ENCODE results near the gene FLNC.

Gene FLNC

DNA sequence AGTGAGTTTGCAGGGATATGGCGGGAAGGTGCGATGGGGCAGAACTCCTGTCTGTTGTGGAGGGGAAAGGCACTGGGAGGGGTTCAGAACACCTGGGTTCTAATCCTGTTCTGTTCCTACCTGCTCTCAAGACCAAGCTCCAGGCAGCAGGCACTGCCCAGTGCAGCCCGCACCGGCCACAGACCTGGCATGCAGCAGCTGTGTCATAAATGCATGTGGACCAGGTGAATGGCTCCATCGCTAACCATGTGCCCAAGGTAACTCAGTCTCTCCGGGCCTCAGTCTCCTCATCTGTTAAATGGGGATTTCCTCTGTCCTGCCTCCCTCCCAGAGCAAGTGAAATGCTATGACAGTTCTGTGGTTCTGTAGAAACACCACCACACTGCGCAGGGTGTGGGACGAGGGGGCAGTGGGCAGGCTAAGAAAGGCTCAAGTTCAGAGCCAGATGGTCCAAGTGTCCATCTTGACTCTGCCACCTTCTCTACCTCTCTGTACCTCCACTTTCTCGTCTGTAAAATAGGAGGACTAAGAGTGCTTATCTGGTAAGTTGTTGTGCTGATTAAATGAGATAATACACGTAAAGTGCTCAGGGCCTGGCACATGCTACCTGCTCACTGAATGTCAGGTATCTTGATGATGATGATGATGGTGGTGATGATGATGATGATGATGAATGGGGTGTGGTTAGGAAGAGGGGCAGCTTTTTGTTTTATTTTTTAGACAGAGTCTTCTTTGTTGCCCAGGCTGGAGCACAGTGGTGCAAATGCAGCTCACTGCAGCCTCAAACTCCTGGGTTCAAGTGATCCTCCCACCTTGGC lies 55.4 kb downstream of the FLNC start:
- Histone ChIP-seq H3K4me1 (ENCODE audit: insufficient read depth, low read length) (no peaks in the 10 kb centered on the region; the same call in 1 of the 2 replicates), H3K9me3 (ENCODE audit: control insufficient read depth, insufficient read depth, low read length) (no peaks in the 10 kb centered on the region), H3K36me3 (ENCODE audit: insufficient read depth, low read length) (no peaks in the 10 kb centered on the region), H3K9ac (ENCODE audit: low read depth, low read length) (no peak overlapping the region)

DNA sequence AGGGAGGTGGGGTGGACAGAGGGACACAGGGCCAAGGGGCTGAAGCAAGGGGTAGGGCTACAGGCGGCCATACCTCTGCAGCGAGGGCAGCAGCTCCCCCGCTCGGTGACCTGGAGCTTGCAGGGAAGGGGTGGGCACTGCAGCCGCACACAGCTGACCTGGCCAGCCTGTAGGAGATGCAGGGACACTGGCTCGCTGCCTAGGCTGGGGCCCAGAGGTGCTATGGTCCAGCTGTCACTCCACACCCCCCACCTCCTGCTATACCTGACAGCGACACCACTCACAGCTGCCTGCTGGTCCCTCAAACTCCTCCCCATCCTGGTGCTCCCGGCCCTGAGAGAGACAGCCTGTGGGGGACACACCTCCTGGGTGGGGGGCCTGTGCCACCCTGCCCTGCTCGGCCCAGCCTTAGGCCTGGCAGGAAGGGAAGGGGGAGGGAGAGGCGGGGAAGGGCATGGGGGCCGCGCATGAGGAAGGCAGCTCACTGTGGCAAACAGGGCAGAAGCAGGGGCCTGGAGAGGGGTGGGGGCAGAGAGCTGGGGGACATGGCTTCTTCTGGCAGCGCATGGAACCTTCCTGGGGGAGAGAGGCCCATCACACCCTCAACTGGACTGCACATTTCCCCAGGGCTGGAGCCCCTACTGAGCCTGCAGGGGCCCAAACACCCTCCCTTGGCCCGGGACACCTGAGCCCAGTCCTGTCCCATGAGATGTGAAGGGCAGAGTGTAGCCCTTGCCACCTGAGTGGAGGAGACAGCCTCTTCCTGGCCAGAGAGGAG lies 56.4 kb downstream of the FLNC start:
- Histone ChIP-seq H3K9me3 (ENCODE audit: control insufficient read depth, insufficient read depth, low read length) (no peaks in the 10 kb centered on the region), H3K36me3 (ENCODE audit: insufficient read depth, low read length) (no peaks in the 10 kb centered on the region), H3K4me1 (ENCODE audit: insufficient read depth, low read length) (no peaks in the 10 kb centered on the region; the same call in 1 of the 2 replicates), H3K9ac (ENCODE audit: low read depth, low read length) (no peak overlapping the region)

- no peaks in the 10 kb centered on the region; the same call in 1 of the 2 replicates for H3K4me1 ChIP-seq (ENCODE audit: insufficient read depth, low read length)
- no peaks in the 10 kb centered on the region for H3K9me3 ChIP-seq (ENCODE audit: control insufficient read depth, insufficient read depth, low read length)
- no peaks in the 10 kb centered on the region for H3K36me3 ChIP-seq (ENCODE audit: insufficient read depth, low read length)
- no peak overlapping the region for H3K9ac ChIP-seq (ENCODE audit: low read depth, low read length)
Observed at GRCh38 chr7:128887169-128888038, 57.2 kb downstream of the FLNC start.

DNA sequence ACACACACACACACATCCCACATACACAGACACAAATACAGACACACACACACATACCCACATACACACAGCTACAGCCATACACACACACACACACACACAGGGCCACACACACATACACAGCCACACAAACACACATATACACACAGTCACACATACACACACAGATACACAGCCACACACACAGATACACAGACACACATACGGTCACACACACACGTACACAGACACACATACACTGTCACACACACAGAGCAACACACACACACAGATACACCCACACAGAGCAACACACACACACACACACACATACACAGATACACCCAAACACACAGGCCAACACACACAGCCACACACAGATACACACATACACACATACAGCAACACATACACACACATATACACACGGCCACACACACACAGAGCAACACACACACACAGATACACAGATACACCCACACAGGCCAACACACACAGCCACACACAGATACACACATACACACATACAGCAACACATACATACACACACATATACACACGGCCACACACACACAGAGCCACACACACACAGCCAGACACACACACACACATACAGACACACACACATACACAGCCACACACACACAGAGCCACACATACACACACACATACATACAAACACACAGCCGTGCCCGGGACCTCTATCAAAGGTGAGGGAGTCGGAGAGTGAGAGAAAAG lies 58.0 kb downstream of the FLNC start:
- H3K4me1 ChIP-seq (ENCODE audit: insufficient read depth, low read length) = no peaks in the 10 kb centered on the region; the same call in 1 of the 2 replicates
- H3K9me3 ChIP-seq (ENCODE audit: control insufficient read depth, insufficient read depth, low read length) = no peaks in the 10 kb centered on the region
- H3K9ac ChIP-seq (ENCODE audit: low read depth, low read length) = no peak overlapping the region
- H3K36me3 ChIP-seq (ENCODE audit: insufficient read depth, low read length) = no peaks in the 10 kb centered on the region

- H3K4me1 ChIP-seq (ENCODE audit: insufficient read depth, low read length) = no peaks in the 10 kb centered on the region; the same call in 1 of the 2 replicates
- H3K9me3 ChIP-seq (ENCODE audit: control insufficient read depth, insufficient read depth, low read length) = no peaks in the 10 kb centered on the region
- no peaks in the 10 kb centered on the region for H3K36me3 ChIP-seq (ENCODE audit: insufficient read depth, low read length)
- H3K9ac ChIP-seq (ENCODE audit: low read depth, low read length) = 0 out of 2 replicates have a peak overlapping the region, but pooled peaks have one; percentile 4
Observed at GRCh38 chr7:128888756-128889095, 58.5 kb downstream of the FLNC start.

GRCh38 chr7:128889121-128889520 lies 58.9 kb downstream of the FLNC start:
- Histone ChIP-seq H3K36me3 (ENCODE audit: insufficient read depth, low read length) (no peaks in the 10 kb centered on the region), H3K9me3 (ENCODE audit: control insufficient read depth, insufficient read depth, low read length) (no peaks in the 10 kb centered on the region), H3K9ac (ENCODE audit: low read depth, low read length) (0 out of 2 replicates have a peak overlapping the region, but pooled peaks have one; percentile 4), H3K4me1 (ENCODE audit: insufficient read depth, low read length) (no peaks in the 10 kb centered on the region; the same call in 1 of the 2 replicates)

GRCh38 chr7:128890306-128891109 lies 60.3 kb downstream of the FLNC start:
- Histone ChIP-seq H3K9ac (ENCODE audit: low read depth, low read length) (peak overlapping the region; percentile 58), H3K4me1 (ENCODE audit: insufficient read depth, low read length) (no peaks in the 10 kb centered on the region; the same call in 1 of the 2 replicates), H3K9me3 (ENCODE audit: control insufficient read depth, insufficient read depth, low read length) (no peaks in the 10 kb centered on the region), H3K36me3 (ENCODE audit: insufficient read depth, low read length) (no peaks in the 10 kb centered on the region)

GRCh38 chr7:128891110-128891941 lies 61.1 kb downstream of the FLNC start:
- Histone ChIP-seq H3K36me3 (ENCODE audit: insufficient read depth, low read length) (no peaks in the 10 kb centered on the region), H3K9ac (ENCODE audit: low read depth, low read length) (peak overlapping the region; percentile 58), H3K9me3 (ENCODE audit: control insufficient read depth, insufficient read depth, low read length) (no peaks in the 10 kb centered on the region), H3K4me1 (ENCODE audit: insufficient read depth, low read length) (no peaks in the 10 kb centered on the region; the same call in 1 of the 2 replicates)

DNA sequence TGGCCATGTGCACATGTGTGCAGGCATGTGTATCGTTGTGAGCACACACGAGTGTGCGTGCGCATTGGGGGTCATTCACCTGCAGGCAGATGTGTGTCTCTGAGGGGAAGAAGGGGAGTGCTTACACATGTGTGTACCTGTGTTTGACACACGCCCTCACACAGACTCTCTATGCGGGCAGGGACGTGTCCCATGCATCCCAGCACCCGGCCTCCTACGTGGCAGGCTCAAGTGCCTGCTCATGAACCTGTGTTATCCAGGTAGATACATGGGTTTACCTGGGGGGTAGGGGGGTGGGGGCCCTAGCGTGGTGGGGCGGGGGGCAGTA lies 61.7 kb downstream of the FLNC start:
- Histone ChIP-seq H3K9me3 (ENCODE audit: control insufficient read depth, insufficient read depth, low read length) (no peaks in the 10 kb centered on the region), H3K36me3 (ENCODE audit: insufficient read depth, low read length) (no peaks in the 10 kb centered on the region), H3K9ac (ENCODE audit: low read depth, low read length) (no peak overlapping the region), H3K4me1 (ENCODE audit: insufficient read depth, low read length) (no peaks in the 10 kb centered on the region; the same call in 1 of the 2 replicates)

- no peak overlapping the region for H3K9ac ChIP-seq (ENCODE audit: low read depth, low read length)
- no peaks in the 10 kb centered on the region for H3K36me3 ChIP-seq (ENCODE audit: insufficient read depth, low read length)
Observed at GRCh38 chr7:128892521-128893250, 62.5 kb downstream of the FLNC start.

GRCh38 chr7:128893251-128894100 lies 63.3 kb downstream of the FLNC start:
- Histone ChIP-seq H3K9me3 (ENCODE audit: control insufficient read depth, insufficient read depth, low read length) (no peaks in the 10 kb centered on the region), H3K4me1 (ENCODE audit: insufficient read depth, low read length) (no peaks in the 10 kb centered on the region; the same call in 1 of the 2 replicates), H3K9ac (ENCODE audit: low read depth, low read length) (no peak overlapping the region), H3K36me3 (ENCODE audit: insufficient read depth, low read length) (no peaks in the 10 kb centered on the region)

More at GRCh38 chr7:128892521-128893250, 62.5 kb downstream of the FLNC start:
- H3K9me3 ChIP-seq (ENCODE audit: control insufficient read depth, insufficient read depth, low read length) = no peaks in the 10 kb centered on the region
- no peaks in the 10 kb centered on the region; the same call in 1 of the 2 replicates for H3K4me1 ChIP-seq (ENCODE audit: insufficient read depth, low read length)

All from ES-I3 (cell line).